GM23338 (cell line): ENCODE results near the gene ETV1. TPM values are rescaled to one million over a fixed set of nuclear protein-coding genes. Genes with fewer than 3 reads are reported as not detected.

Experiments
- ATAC-seq: fragments of 200-7000 bp; cut with Tn5 transposase; 3 replicates; pipeline ENCODE4 v1.9.1; 2020
- DNase-seq: peaks from one replicate; pipeline ENCODE4 v3.0.0-alpha.2; 2015; ENCODE audit warnings: low spot score
- H2AFZ ChIP-seq: fragments of 200-600 bp; sonication (generic); 2 replicates; pipeline ENCODE4 v1.8.0; 2016; ENCODE audit warnings: antibody characterized with exemption, mild to moderate bottlenecking, moderate library complexity
- H3F3A ChIP-seq: fragments of 200-600 bp; sonication (generic); replicated peaks from 2 replicates; pipeline ENCODE4 v1.8.0; 2017; ENCODE audit warnings: antibody characterized with exemption, mixed run types, low read depth
- H3K27ac ChIP-seq: fragments of 200-600 bp; sonication (generic); 2 replicates; pipeline ENCODE4 v1.6.1; 2016; ENCODE audit warnings: low read depth
- H3K27me3 ChIP-seq: fragments of 200-600 bp; sonication (generic); 2 replicates; pipeline ENCODE4 v1.8.0; 2016; ENCODE audit warnings: mild to moderate bottlenecking, mixed run types, moderate library complexity; ENCODE audit not compliant: insufficient read depth
- H3K36me3 ChIP-seq: fragments of 200-600 bp; sonication (generic); 2 replicates; pipeline ENCODE4 v1.8.0; 2016; ENCODE audit warnings: mild to moderate bottlenecking; ENCODE audit not compliant: insufficient read depth
- H3K4me1 ChIP-seq: fragments of 200-600 bp; sonication (generic); 2 replicates; pipeline ENCODE4 v1.8.0; 2016; ENCODE audit warnings: mild to moderate bottlenecking, moderate library complexity; ENCODE audit not compliant: insufficient read depth
- H3K4me2 ChIP-seq: fragments of 200-600 bp; sonication (generic); 2 replicates; pipeline ENCODE4 v1.7.1; 2017; ENCODE audit warnings: mixed run types
- H3K4me3 ChIP-seq: fragments of 200-600 bp; sonication (generic); 2 replicates; pipeline ENCODE4 v1.6.1; 2016; ENCODE audit warnings: mixed run types
- H3K79me2 ChIP-seq: fragments of 200-600 bp; sonication (generic); replicated peaks from 2 replicates; pipeline ENCODE4 v1.8.0; 2017; ENCODE audit warnings: mild to moderate bottlenecking; ENCODE audit not compliant: insufficient read depth
- H3K9me2 ChIP-seq: fragments of 200-600 bp; sonication (generic); 2 replicates; pipeline ENCODE4 v1.8.0; 2017; ENCODE audit not compliant: insufficient read depth
- H4K20me1 ChIP-seq: fragments of 200-600 bp; sonication (generic); replicated peaks from 2 replicates; pipeline ENCODE4 v1.8.0; 2017; ENCODE audit warnings: mild to moderate bottlenecking; ENCODE audit not compliant: insufficient read depth
- H3K27ac Mint-ChIP-seq: 2 replicates; pipeline ENCODE4 v1.8.0; 2020; ENCODE audit warnings: inconsistent platforms, mild to moderate bottlenecking, moderate library complexity, mixed read lengths
- H3K27me3 Mint-ChIP-seq: 3 replicates; pipeline ENCODE4 v1.8.0; 2022; ENCODE audit warnings: low read depth, mild to moderate bottlenecking, moderate library complexity, mixed read lengths, inconsistent platforms; ENCODE audit not compliant: insufficient read depth, poor library complexity
- H3K36me3 Mint-ChIP-seq: 3 replicates; pipeline ENCODE4 v1.8.0; 2021; ENCODE audit warnings: low read depth, mild to moderate bottlenecking, inconsistent platforms, moderate library complexity, mixed read lengths
- H3K4me1 Mint-ChIP-seq: 3 replicates; pipeline ENCODE4 v1.8.0; 2020; ENCODE audit warnings: mild to moderate bottlenecking, inconsistent platforms, mixed read lengths
- H3K4me3 Mint-ChIP-seq: 3 replicates; pipeline ENCODE4 v1.8.0; 2021; ENCODE audit warnings: moderate library complexity, mild to moderate bottlenecking, inconsistent platforms, mixed read lengths
- H3K9me3 Mint-ChIP-seq: 3 replicates; pipeline ENCODE4 v1.8.0; 2020; ENCODE audit warnings: moderate library complexity, mild to moderate bottlenecking, inconsistent platforms, mixed read lengths
- CREB1 ChIP-seq: fragments of 250-450 bp; sonication (Bioruptor Pico); IDR thresholded peaks from 2 replicates; pipeline ENCODE4 v1.5.0; 2020; ENCODE audit warnings: low read depth, mild to moderate bottlenecking, moderate library complexity
- NANOG ChIP-seq: IDR thresholded peaks from 2 replicates; pipeline ENCODE4 v1.6.1; 2016; ENCODE audit warnings: antibody characterized with exemption, borderline replicate concordance
- ZNF331 ChIP-seq: fragments of 250-450 bp; sonication (Bioruptor Pico); IDR thresholded peaks from 2 replicates; pipeline ENCODE4 v1.5.0; 2020; ENCODE audit warnings: low read depth, mild to moderate bottlenecking, moderate library complexity
- polyA plus RNA-seq: library from polyadenylated mRNA; unstranded; fragments of >200 nt; fragmentation: Nextera tagmentation; extraction: Ambion mirVana; gene quantifications from 2 replicates; pipeline ENCODE4 v1.2.1, GENCODE V29; 2016
- total RNA-seq: library from RNA; depleted of rRNA; stranded (reverse); fragments of >200 nt; shearing (Covaris generic); gene quantifications from 2 replicates; pipeline ENCODE4 v1.2.3, GENCODE V29; 2014
- TF ChIP-seq, protein P1 (sequence below): fragments of 250-450 bp; sonication (Bioruptor Pico); IDR thresholded peaks from 2 replicates; pipeline ENCODE4 v1.5.0; 2020; ENCODE audit warnings: mild to moderate bottlenecking, moderate library complexity
- TF ChIP-seq, protein P2 (sequence below): IDR thresholded peaks from one replicate; pipeline ENCODE4 v1.6.1; 2018; ENCODE audit warnings: antibody characterized with exemption; ENCODE audit not compliant: unreplicated experiment

Gene ETV1
- total and polyA plus RNA-seq, 2 experiments from 2014 or later: 49.4 to 61.9 TPM

DNA sequence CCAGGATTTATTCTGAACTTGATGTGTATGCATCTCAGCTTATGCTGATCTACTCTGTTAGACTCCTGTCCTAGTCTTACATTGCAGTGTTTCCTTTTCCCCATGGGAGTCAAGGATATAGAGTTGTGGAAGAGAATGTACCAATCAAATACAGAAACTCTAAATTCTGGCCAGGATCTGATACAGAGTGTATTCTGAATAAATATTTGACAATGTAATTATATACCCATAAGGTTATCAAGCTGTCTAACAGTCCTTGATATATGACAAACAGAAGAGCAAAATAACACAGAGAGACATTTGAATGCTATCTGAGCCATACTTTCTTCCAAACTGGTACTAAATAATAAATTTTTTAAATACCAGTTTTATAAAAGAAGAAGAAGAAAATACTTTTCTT, 116.8 kb downstream of the ETV1 start (continued):
- TF ChIP-seq, protein P1, sequence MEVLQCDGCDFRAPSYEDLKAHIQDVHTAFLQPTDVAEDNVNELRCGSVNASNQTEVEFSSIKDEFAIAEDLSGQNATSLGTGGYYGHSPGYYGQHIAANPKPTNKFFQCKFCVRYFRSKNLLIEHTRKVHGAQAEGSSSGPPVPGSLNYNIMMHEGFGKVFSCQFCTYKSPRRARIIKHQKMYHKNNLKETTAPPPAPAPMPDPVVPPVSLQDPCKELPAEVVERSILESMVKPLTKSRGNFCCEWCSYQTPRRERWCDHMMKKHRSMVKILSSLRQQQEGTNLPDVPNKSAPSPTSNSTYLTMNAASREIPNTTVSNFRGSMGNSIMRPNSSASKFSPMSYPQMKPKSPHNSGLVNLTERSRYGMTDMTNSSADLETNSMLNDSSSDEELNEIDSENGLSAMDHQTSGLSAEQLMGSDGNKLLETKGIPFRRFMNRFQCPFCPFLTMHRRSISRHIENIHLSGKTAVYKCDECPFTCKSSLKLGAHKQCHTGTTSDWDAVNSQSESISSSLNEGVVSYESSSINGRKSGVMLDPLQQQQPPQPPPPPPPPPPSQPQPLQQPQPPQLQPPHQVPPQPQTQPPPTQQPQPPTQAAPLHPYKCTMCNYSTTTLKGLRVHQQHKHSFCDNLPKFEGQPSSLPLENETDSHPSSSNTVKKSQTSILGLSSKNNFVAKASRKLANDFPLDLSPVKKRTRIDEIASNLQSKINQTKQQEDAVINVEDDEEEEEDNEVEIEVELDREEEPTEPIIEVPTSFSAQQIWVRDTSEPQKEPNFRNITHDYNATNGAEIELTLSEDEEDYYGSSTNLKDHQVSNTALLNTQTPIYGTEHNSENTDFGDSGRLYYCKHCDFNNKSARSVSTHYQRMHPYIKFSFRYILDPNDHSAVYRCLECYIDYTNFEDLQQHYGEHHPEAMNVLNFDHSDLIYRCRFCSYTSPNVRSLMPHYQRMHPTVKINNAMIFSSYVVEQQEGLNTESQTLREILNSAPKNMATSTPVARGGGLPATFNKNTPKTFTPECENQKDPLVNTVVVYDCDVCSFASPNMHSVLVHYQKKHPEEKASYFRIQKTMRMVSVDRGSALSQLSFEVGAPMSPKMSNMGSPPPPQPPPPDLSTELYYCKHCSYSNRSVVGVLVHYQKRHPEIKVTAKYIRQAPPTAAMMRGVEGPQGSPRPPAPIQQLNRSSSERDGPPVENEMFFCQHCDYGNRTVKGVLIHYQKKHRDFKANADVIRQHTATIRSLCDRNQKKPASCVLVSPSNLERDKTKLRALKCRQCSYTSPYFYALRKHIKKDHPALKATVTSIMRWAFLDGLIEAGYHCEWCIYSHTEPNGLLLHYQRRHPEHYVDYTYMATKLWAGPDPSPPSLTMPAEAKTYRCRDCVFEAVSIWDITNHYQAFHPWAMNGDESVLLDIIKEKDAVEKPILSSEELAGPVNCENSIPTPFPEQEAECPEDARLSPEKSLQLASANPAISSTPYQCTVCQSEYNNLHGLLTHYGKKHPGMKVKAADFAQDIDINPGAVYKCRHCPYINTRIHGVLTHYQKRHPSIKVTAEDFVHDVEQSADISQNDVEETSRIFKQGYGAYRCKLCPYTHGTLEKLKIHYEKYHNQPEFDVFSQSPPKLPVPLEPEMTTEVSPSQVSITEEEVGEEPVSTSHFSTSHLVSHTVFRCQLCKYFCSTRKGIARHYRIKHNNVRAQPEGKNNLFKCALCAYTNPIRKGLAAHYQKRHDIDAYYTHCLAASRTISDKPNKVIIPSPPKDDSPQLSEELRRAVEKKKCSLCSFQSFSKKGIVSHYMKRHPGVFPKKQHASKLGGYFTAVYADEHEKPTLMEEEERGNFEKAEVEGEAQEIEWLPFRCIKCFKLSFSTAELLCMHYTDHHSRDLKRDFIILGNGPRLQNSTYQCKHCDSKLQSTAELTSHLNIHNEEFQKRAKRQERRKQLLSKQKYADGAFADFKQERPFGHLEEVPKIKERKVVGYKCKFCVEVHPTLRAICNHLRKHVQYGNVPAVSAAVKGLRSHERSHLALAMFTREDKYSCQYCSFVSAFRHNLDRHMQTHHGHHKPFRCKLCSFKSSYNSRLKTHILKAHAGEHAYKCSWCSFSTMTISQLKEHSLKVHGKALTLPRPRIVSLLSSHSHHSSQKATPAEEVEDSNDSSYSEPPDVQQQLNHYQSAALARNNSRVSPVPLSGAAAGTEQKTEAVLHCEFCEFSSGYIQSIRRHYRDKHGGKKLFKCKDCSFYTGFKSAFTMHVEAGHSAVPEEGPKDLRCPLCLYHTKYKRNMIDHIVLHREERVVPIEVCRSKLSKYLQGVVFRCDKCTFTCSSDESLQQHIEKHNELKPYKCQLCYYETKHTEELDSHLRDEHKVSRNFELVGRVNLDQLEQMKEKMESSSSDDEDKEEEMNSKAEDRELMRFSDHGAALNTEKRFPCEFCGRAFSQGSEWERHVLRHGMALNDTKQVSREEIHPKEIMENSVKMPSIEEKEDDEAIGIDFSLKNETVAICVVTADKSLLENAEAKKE: no peak

DNA sequence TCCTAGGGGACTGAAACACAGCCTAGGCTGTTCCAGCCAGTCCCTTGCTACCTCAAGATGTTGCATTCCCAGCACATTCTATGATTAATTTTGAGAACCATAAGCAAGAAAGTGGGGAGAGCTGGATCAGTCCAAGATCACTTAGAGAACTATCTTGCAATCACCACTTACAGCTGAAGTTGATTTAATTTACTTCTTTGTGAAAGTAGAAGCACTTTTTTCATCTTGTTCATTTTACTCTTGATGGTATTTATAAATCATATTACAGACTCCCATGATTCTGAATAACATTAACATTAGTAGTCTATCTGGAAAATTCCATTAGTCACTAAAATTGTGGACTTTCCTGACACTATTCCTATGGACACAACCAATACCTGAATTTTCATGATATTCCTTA, 118.5 kb downstream of the ETV1 start:
- DNase-seq (no peak), ATAC-seq (no peak)
- Mint-ChIP-seq H3K27ac (no peak overlapping the region), H3K4me1 (no peaks in the 10 kb centered on the region), H3K36me3 (no peaks in the 10 kb centered on the region), H3K9me3 (no peaks in the 10 kb centered on the region), H3K27me3 (peaks cover 4% of the 10 kb centered on the region), H3K4me3 (no peak overlapping the region)
- Histone ChIP-seq H3K9me2 (no peaks in the 10 kb centered on the region), H3K4me2 (no peak overlapping the region), H3K27ac (no peak overlapping the region), H3K4me3 (no peak overlapping the region), H2AFZ (no peak overlapping the region), H4K20me1 (no peaks in the 10 kb centered on the region), H3K36me3 (no peaks in the 10 kb centered on the region), H3K27me3 (no peaks in the 10 kb centered on the region), H3K4me1 (no peaks in the 10 kb centered on the region), H3K79me2 (no peaks in the 10 kb centered on the region), H3F3A (no peaks in the 10 kb centered on the region)
- TF ChIP-seq CREB1 (no peak), NANOG (no peak), ZNF331 (CRISPR knock-in tag) (no peak)
- TF ChIP-seq, protein P2, sequence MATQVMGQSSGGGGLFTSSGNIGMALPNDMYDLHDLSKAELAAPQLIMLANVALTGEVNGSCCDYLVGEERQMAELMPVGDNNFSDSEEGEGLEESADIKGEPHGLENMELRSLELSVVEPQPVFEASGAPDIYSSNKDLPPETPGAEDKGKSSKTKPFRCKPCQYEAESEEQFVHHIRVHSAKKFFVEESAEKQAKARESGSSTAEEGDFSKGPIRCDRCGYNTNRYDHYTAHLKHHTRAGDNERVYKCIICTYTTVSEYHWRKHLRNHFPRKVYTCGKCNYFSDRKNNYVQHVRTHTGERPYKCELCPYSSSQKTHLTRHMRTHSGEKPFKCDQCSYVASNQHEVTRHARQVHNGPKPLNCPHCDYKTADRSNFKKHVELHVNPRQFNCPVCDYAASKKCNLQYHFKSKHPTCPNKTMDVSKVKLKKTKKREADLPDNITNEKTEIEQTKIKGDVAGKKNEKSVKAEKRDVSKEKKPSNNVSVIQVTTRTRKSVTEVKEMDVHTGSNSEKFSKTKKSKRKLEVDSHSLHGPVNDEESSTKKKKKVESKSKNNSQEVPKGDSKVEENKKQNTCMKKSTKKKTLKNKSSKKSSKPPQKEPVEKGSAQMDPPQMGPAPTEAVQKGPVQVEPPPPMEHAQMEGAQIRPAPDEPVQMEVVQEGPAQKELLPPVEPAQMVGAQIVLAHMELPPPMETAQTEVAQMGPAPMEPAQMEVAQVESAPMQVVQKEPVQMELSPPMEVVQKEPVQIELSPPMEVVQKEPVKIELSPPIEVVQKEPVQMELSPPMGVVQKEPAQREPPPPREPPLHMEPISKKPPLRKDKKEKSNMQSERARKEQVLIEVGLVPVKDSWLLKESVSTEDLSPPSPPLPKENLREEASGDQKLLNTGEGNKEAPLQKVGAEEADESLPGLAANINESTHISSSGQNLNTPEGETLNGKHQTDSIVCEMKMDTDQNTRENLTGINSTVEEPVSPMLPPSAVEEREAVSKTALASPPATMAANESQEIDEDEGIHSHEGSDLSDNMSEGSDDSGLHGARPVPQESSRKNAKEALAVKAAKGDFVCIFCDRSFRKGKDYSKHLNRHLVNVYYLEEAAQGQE: no peak
- TF ChIP-seq, protein P1: no peak
